GM10266 (cell line): ENCODE results near the gene AGR3.

ENCODE experiments used
- DNase-seq: peaks from one replicate; pipeline ENCODE4 v3.0.0; 2012; ENCODE audit errors: extremely low spot score
- CTCF ChIP-seq: IDR thresholded peaks from 2 replicates; pipeline ENCODE4 v1.5.1; 2012; ENCODE audit warnings: mild to moderate bottlenecking, low read depth; ENCODE audit not compliant: control insufficient read depth, insufficient read depth; ENCODE audit errors: missing control alignments

AGR3 gene

GRCh38 chr7:16891874-16892643 lies 10.3 kb upstream of the AGR3 start:
- no peak for TF ChIP-seq CTCF
- DNase-seq = no peak

- DNase-seq = no peak
- TF ChIP-seq CTCF = peak; percentile 34
Measured at GRCh38 chr7:16891338-16891737, 9.6 kb upstream of the AGR3 start.

GRCh38 chr7:16889851-16890415 lies 8.2 kb upstream of the AGR3 start:
- TF ChIP-seq CTCF = no peak
- no peak for DNase-seq

GRCh38 chr7:16889305-16889704 lies 7.5 kb upstream of the AGR3 start:
- no peak for TF ChIP-seq CTCF
- DNase-seq = no peak

- no peak for TF ChIP-seq CTCF
- DNase-seq = no peak
Measured at GRCh38 chr7:16883918-16884317, 2.1 kb upstream of the AGR3 start.

GRCh38 chr7:16880554-16880953 lies 1.2 kb downstream of the AGR3 start:
- no peak for DNase-seq
- TF ChIP-seq CTCF = no peak

GRCh38 chr7:16879181-16879580 lies 2.6 kb downstream of the AGR3 start:
- TF ChIP-seq CTCF = no peak
- DNase-seq = no peak
